Transverse colon (tissue), 4 donors: ENCODE data around the gene FBXO15. TPM values are rescaled to one million over a fixed set of nuclear protein-coding genes. Genes with fewer than 3 reads are reported as not detected.

Experiments used
- DNase-seq: peaks from one replicate; pipeline ENCODE4 v3.0.0-alpha.2; 2019
- H3K27ac ChIP-seq, 4 donors: fragments of 200-600 bp; sonication (generic); 2 replicates each; pipeline ENCODE4 v1.5.1; 2016 to 2018; ENCODE audit warnings: inconsistent platforms in 4 of 4
- H3K27me3 ChIP-seq: fragments of 200-600 bp; sonication (generic); 2 replicates; pipeline ENCODE4 v1.5.1; 2017; ENCODE audit warnings: inconsistent platforms
- H3K36me3 ChIP-seq, 4 donors: fragments of 200-600 bp; sonication (generic); 2 replicates each; pipeline ENCODE4 v1.5.1; 2017 to 2019; ENCODE audit warnings: inconsistent platforms in 4 of 4
- H3K4me1 ChIP-seq, 4 donors: fragments of 200-600 bp; sonication (generic); 2 replicates each; pipeline ENCODE4 v1.5.1; 2017 to 2020; ENCODE audit warnings: inconsistent platforms in 4 of 4
- H3K4me3 ChIP-seq, 4 donors: fragments of 200-600 bp; sonication (generic); 1 replicate in 1 of 4; 2 replicates in 3 of 4; pipeline versions ENCODE4 v1.5.1 to v1.6.1; 2017 to 2019; ENCODE audit warnings: inconsistent platforms in 4 of 4
- H3K9me3 ChIP-seq, 2 donors: fragments of 200-600 bp; sonication (generic); 2 replicates each; pipeline ENCODE4 v1.5.1; 2017 to 2019; ENCODE audit warnings: inconsistent platforms in 2 of 2
- CTCF ChIP-seq, 5 experiments: fragments of 200-600 bp in 3 of 5; fragments of 450-650 bp in 2 of 5; sonication (generic) in 3 of 5; IDR thresholded peaks; 1 replicate in 2 of 5; 2 replicates in 3 of 5; pipeline ENCODE4 v1.5.1; 2016 to 2017; ENCODE audit warnings: antibody characterized with exemption in 5 of 5, inconsistent platforms in 3 of 5, mild to moderate bottlenecking in 2 of 5, moderate library complexity in 1 of 5
- EP300 ChIP-seq: sonication (generic); formaldehyde crosslinking; IDR thresholded peaks from one replicate; pipeline ENCODE4 v1.6.1; 2017; ENCODE audit warnings: antibody characterized with exemption, low read depth
- POLR2A ChIP-seq: fragments of 450-650 bp; IDR thresholded peaks from one replicate; pipeline ENCODE4 v1.6.1; 2016; ENCODE audit warnings: antibody characterized with exemption, mild to moderate bottlenecking, moderate library complexity
- POLR2AphosphoS5 ChIP-seq, 3 donors: sonication (generic); formaldehyde crosslinking; IDR thresholded peaks; one replicate each; pipeline ENCODE4 v1.6.1; 2016; ENCODE audit warnings: antibody characterized with exemption in 3 of 3
- WGBS, 2 donors: methylation state at CpG; one replicate each; pipeline ENCODE4 v1.1.5; 2018; ENCODE audit warnings: low coverage in 1 of 2; 5-methylcytosine and 5-hydroxymethylcytosine counted together
- in situ Hi-C, 4 donors: fragments of 200-750 bp; cut with MboI; loops; one replicate each; pipeline versions ENCODE4 v1.15.0 to v1.15.1; 2017; ENCODE audit warnings: low sequenced_read_pairs in 3 of 4, low pct_ligation_motif_present in 1 of 4, low pct_unique_long_range_greater_than_20kb in 1 of 4
- intact Hi-C: fragments of 100-400 bp; cut with DNase I; formaldehyde crosslinking; loops from one replicate; pipeline ENCODE4 v1.15.1; 2023; ENCODE audit warnings: low total_unique reads
- total RNA-seq, 4 donors: library from RNA; depleted of rRNA; stranded (reverse); fragments of >200 nt; gene quantifications; one replicate each; pipeline ENCODE4 v1.1.0, GENCODE V29; 2016

FBXO15 gene
- total RNA-seq, 4 donors from 2014 or later = 0.14 to 0.64 TPM; not detected in 2

GRCh38 chr18:74110149-74110548 is 37.5 kb downstream of the FBXO15 start:
- in situ Hi-C loops (no loop called here), intact Hi-C loops (no loop called here)
- Histone ChIP-seq H3K36me3 (no peaks in the 10 kb centered on the region), H3K4me3 (no peak overlapping the region), H3K27ac (no peak overlapping the region), H3K9me3 (peaks cover 4 to 6% of the 10 kb centered on the region in 2 donors), H3K4me1 (peaks cover 0 to 6% (median 0%) of the 10 kb centered on the region in 4 donors), H3K27me3 (peaks cover 9% of the 10 kb centered on the region)
- TF ChIP-seq POLR2AphosphoS5 (IDR thresholded peaks at IDR 0.05) (no peak), CTCF (IDR thresholded peaks at IDR 0.05) (no peak), EP300 (no peak), POLR2A (no peak)
- WGBS, 2 donors = 68 to 77% methylated on average over 1 of the region's 1 CpG
- no peak for DNase-seq

GRCh38 chr18:74108460-74108859 is 39.2 kb downstream of the FBXO15 start:
- Histone ChIP-seq H3K36me3 (no peaks in the 10 kb centered on the region), H3K4me3 (no peak overlapping the region), H3K27ac (no peak overlapping the region), H3K27me3 (peaks cover 9% of the 10 kb centered on the region), H3K9me3 (peaks cover 4 to 6% of the 10 kb centered on the region in 2 donors), H3K4me1 (peaks cover 0 to 6% (median 0%) of the 10 kb centered on the region in 4 donors)
- in situ Hi-C loops = no loop called here
- 74 to 92% methylated on average over 2 of the region's 2 CpGs for WGBS, 2 donors
- no peak for DNase-seq
- intact Hi-C loops = no loop called here
- TF ChIP-seq POLR2AphosphoS5 (IDR thresholded peaks at IDR 0.05) (no peak), POLR2A (no peak), EP300 (no peak), CTCF (IDR thresholded peaks at IDR 0.05) (no peak)

DNA sequence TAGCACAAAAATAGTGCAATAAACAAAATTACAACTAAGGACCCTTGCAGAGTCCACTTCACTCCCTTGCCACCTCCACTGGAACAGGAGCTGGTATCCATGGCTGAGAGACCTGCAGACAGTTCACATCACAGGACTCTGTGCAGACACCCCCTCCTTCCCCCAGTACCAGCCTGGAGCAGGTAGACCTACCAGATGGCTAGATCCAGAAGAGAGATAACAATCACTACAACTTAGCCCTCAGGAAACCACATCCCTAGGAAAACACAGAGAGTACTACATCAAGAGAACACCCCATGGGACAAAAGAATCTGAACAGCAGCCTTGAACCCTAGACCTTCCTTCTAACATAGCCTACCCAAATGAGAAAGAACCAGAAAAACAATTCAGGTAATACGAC is 49.8 kb downstream of the FBXO15 start:
- H3K27ac ChIP-seq = no peak overlapping the region
- DNase-seq = no peak
- H3K4me3 ChIP-seq = no peak overlapping the region
- no peak for TF ChIP-seq CTCF (IDR thresholded peaks at IDR 0.05)
- TF ChIP-seq POLR2A = no peak
- TF ChIP-seq EP300 = no peak
- TF ChIP-seq POLR2AphosphoS5 (IDR thresholded peaks at IDR 0.05) = no peak
- no peaks in the 10 kb centered on the region for H3K27me3 ChIP-seq
- no peaks in the 10 kb centered on the region for H3K4me1 ChIP-seq
- in situ Hi-C loops = no loop called here
- H3K9me3 ChIP-seq = no peaks in the 10 kb centered on the region
- H3K36me3 ChIP-seq = no peaks in the 10 kb centered on the region
- intact Hi-C loops = no loop called here
- 81 to 88% methylated on average over 1 of the region's 1 CpG for WGBS, 2 donors

DNA sequence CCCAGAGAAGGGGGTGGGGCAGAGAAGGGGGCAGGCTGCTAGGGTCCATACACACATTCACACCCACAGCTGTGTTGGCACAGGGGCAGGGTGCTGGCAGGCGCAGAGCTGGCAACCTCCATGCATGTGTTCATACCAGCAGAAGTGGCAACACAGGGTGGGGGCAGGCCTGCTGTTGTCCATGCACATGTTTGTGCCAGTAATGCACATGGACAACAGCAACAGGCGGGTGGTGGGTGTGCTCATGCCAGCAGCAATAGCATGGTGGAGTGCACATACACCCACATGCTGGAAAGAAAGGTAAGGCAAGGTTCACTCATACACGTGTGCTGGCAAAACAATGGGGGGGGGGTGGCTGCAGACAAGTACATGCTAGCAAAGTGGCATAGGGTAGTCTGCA is 54.7 kb downstream of the FBXO15 start:
- 88% methylated on average over 3 of the region's 3 CpGs; no CpG with 5 or more reads in 1 of the 2 donors for WGBS, 2 donors
- in situ Hi-C loops = no loop called here
- Histone ChIP-seq H3K27ac (no peak overlapping the region), H3K4me1 (no peaks in the 10 kb centered on the region), H3K27me3 (no peaks in the 10 kb centered on the region), H3K4me3 (no peak overlapping the region), H3K36me3 (no peaks in the 10 kb centered on the region), H3K9me3 (no peaks in the 10 kb centered on the region)
- intact Hi-C loops = no loop called here
- TF ChIP-seq EP300 = no peak
- DNase-seq = no peak

- 83 to 91% methylated on average over 5 to 9 of the region's 9 CpGs for WGBS, 2 donors
- H3K27ac ChIP-seq = no peak overlapping the region
- H3K4me1 ChIP-seq = no peaks in the 10 kb centered on the region
- no peaks in the 10 kb centered on the region for H3K9me3 ChIP-seq
- no peak for TF ChIP-seq EP300
- TF ChIP-seq POLR2AphosphoS5 (IDR thresholded peaks at IDR 0.05) = no peak
- no peak for TF ChIP-seq POLR2A
- TF ChIP-seq CTCF (IDR thresholded peaks at IDR 0.05) = no peak
- intact Hi-C loops (no loop called here), in situ Hi-C loops (no loop called here)
- H3K36me3 ChIP-seq = no peaks in the 10 kb centered on the region
- H3K4me3 ChIP-seq = no peak overlapping the region
- no peak for DNase-seq
- no peaks in the 10 kb centered on the region for H3K27me3 ChIP-seq
Measured at GRCh38 chr18:74084184-74084855, 63.3 kb downstream of the FBXO15 start.
